Activated CD4-positive, alpha-beta memory T cell treated with anti-CD3 and anti-CD28 coated beads for 36 hours (primary cell): Measurements from ENCODE around the gene PHACTR1. TPM values are rescaled to one million over a fixed set of nuclear protein-coding genes. Genes with fewer than 3 reads are reported as not detected.

ENCODE experiments used
- CTCF ChIA-PET: fragments of 350-600 bp; sonication (Branson Sonifier 250); formaldehyde crosslinking; loops from one replicate; lab custom pipeline; 2021; ENCODE audit warnings: antibody characterized with exemption, inconsistent platforms; lab: Charles Lee
- POLR2A ChIA-PET: fragments of 350-600 bp; sonication (Branson Sonifier 250); formaldehyde crosslinking; loops from one replicate; lab custom pipeline; 2021; ENCODE audit warnings: antibody characterized with exemption; lab: Charles Lee
- DNase-seq: peaks from one replicate; pipeline ENCODE4 v3.0.0-alpha.2; 2020
- H3K27ac Mint-ChIP-seq: one replicate; pipeline ENCODE4 v1.8.0; 2021; ENCODE audit warnings: mixed read lengths
- H3K27me3 Mint-ChIP-seq: one replicate; pipeline ENCODE4 v1.8.0; 2021; ENCODE audit warnings: mixed read lengths
- H3K36me3 Mint-ChIP-seq: one replicate; pipeline ENCODE4 v1.8.0; 2021; ENCODE audit warnings: mixed read lengths
- H3K4me1 Mint-ChIP-seq: one replicate; pipeline ENCODE4 v1.8.0; 2021; ENCODE audit warnings: low read depth, mixed read lengths
- H3K4me3 Mint-ChIP-seq: one replicate; pipeline ENCODE4 v1.8.0; 2021; ENCODE audit warnings: mild to moderate bottlenecking, mixed read lengths
- H3K9me3 Mint-ChIP-seq: one replicate; pipeline ENCODE4 v1.8.0; 2021; ENCODE audit warnings: mixed read lengths
- intact Hi-C: fragments of 100-400 bp; cut with micrococcal nuclease; formaldehyde crosslinking; loops from one replicate; pipeline ENCODE4 v1.15.1; 2023
- total RNA-seq, 2 experiments: library from RNA; stranded (reverse); gene quantifications; one replicate each; pipeline ENCODE4 v1.2.3, GENCODE V29; 2021

PHACTR1 gene
- total RNA-seq, 2 experiments from 2014 or later, result not detected

- peaks cover 3% of the 10 kb centered on the region for H3K27me3 Mint-ChIP-seq
Measured at GRCh38 chr6:12813321-12813720, 96.8 kb downstream of the PHACTR1 start.

DNA sequence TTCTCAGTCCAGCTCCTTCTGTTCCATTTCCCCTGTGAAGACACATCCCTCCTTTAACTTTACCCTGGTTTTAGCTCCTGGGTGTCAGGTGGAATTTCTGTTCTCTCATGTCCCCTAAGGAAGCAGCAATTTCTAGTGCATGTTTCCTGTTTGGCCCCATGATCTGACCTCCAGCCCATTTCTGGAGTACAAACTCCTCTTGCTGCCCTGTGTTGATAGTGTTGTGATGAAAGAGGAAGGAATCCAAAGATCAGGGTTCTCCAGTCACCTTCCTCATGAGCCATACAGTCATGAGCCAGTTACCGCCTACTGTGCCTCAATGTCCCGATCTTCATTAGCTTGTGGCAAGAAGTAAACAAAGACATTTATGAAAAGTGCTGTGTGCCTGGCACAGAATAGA lies 97.4 kb downstream of the PHACTR1 start:
- H3K9me3 Mint-ChIP-seq, result no peaks in the 10 kb centered on the region
- H3K27me3 Mint-ChIP-seq, result peaks cover 6% of the 10 kb centered on the region
- POLR2A ChIA-PET, result no interaction called here
- H3K4me1 Mint-ChIP-seq, result no peaks in the 10 kb centered on the region
- no peak overlapping the region for H3K4me3 Mint-ChIP-seq
- H3K36me3 Mint-ChIP-seq, result no peaks in the 10 kb centered on the region
- H3K27ac Mint-ChIP-seq, result no peak overlapping the region
- CTCF ChIA-PET, result interaction anchor here (0.5 kb wide), 1 partner anchor 376 kb away, joined by 4 read pairs; no protein-coding TSS in a partner anchor
- DNase-seq, result no peak
- intact Hi-C loops, result no loop called here

More at GRCh38 chr6:12813321-12813720, 96.8 kb downstream of the PHACTR1 start:
- no peaks in the 10 kb centered on the region for H3K9me3 Mint-ChIP-seq
- CTCF ChIA-PET, result no interaction called here
- intact Hi-C loops, result no loop called here
- POLR2A ChIA-PET, result no interaction called here
- H3K36me3 Mint-ChIP-seq, result no peaks in the 10 kb centered on the region
- H3K4me1 Mint-ChIP-seq, result no peaks in the 10 kb centered on the region
- H3K4me3 Mint-ChIP-seq, result no peak overlapping the region
- H3K27ac Mint-ChIP-seq, result no peak overlapping the region
- no peak for DNase-seq

DNA sequence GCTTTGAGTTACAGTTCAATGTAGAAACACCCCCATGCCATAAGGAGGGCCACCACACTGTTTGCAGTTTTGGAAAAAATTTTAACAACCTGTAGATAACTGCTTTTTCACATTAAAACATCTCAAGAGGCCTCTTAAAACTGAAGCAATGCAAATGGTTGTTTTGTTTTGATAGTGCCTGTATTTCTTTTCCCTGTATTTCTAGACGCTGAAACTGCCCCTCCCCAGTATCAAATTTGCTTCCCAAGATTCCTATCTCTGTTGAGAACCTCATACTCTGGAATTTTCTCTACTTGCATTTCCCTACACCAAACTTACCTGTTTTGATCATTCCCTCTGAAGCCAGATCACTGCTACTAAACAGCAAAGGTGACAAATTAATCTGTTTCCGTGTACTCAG lies 98.5 kb downstream of the PHACTR1 start:
- ChIA-PET POLR2A (no interaction called here), CTCF (no interaction called here)
- H3K4me3 Mint-ChIP-seq, result no peak overlapping the region
- no peaks in the 10 kb centered on the region for H3K4me1 Mint-ChIP-seq
- H3K27ac Mint-ChIP-seq, result no peak overlapping the region
- intact Hi-C loops, result no loop called here
- H3K36me3 Mint-ChIP-seq, result no peaks in the 10 kb centered on the region
- DNase-seq, result no peak
- H3K9me3 Mint-ChIP-seq, result no peaks in the 10 kb centered on the region
- H3K27me3 Mint-ChIP-seq, result peaks cover 10% of the 10 kb centered on the region

DNA sequence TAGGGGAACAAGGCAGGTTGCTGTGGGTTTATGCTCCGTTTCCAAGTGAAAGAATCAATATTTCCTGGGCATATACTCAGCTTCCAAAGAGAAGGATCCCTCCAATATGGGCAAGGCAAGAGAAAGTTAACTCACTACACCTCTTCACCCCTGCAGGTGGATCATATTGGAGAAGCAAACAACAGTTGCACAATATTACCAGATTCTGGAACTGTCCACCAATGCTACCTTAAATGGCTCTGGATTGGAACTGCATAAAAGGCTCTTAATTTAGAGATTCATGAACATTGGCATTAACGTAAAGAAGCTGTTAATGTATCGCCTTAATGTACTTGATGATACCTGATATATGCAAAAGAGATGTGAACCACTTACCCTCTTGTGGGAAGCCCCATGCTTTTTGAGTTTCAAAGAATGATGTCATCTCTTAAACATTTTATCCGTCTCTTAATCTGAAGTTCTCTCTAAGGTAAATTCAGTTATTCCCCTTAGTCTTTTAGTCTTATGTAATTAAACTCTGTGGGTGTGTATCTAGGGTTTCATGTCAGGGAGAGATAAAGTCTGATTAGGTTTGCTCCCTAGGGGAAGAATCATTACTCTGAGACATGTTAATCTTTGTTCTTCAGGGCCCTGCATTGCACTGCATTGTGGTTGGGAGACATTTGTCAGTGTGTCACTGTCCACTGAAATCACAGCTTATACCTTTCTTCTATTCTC lies 99.5 kb downstream of the PHACTR1 start:
- no peak overlapping the region for H3K27ac Mint-ChIP-seq
- intact Hi-C loops, result no loop called here
- DNase-seq, result no peak
- POLR2A ChIA-PET, result no interaction called here
- no peak overlapping the region for H3K4me3 Mint-ChIP-seq
- no peaks in the 10 kb centered on the region for H3K36me3 Mint-ChIP-seq
- CTCF ChIA-PET, result no interaction called here
- H3K27me3 Mint-ChIP-seq, result peaks cover 13% of the 10 kb centered on the region
- no peaks in the 10 kb centered on the region for H3K9me3 Mint-ChIP-seq
- no peaks in the 10 kb centered on the region for H3K4me1 Mint-ChIP-seq

DNA sequence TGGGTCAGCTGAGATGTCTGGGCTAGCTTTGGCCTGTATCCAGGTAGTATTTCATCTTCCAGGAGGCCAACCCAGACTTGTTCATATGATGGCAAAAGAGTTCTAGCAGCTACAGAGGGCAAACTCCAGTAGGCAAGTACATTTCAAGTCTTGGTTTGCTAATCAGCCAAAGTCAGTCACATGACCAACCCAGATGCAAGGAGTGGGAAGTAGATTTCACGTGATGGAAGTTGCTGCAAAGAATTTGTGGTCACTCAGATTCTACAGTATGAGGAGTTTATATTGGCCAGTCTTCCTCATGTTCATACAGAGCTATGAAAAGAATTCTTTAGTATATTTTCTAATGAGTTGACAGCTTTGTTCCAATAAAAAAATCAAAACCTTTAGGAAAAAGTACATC lies 101.8 kb downstream of the PHACTR1 start:
- Mint-ChIP-seq H3K9me3 (no peaks in the 10 kb centered on the region), H3K27ac (no peak overlapping the region), H3K36me3 (no peaks in the 10 kb centered on the region), H3K4me1 (no peaks in the 10 kb centered on the region), H3K27me3 (peaks cover 15% of the 10 kb centered on the region), H3K4me3 (no peak overlapping the region)
- ChIA-PET POLR2A (no interaction called here), CTCF (no interaction called here)
- DNase-seq, result no peak
- intact Hi-C loops, result no loop called here

- H3K9me3 Mint-ChIP-seq, result no peaks in the 10 kb centered on the region
- CTCF ChIA-PET, result interaction anchor here (0.6 kb wide), 1 partner anchor 41 kb away, joined by 3 read pairs; no protein-coding TSS in a partner anchor
- no peaks in the 10 kb centered on the region for H3K36me3 Mint-ChIP-seq
- no peaks in the 10 kb centered on the region for H3K4me1 Mint-ChIP-seq
- H3K4me3 Mint-ChIP-seq, result no peak overlapping the region
- intact Hi-C loops, result no loop called here
- no peak for DNase-seq
- H3K27ac Mint-ChIP-seq, result no peak overlapping the region
- H3K27me3 Mint-ChIP-seq, result peaks cover 9% of the 10 kb centered on the region
- POLR2A ChIA-PET, result no interaction called here
Measured at GRCh38 chr6:12823847-12824246, 107.3 kb downstream of the PHACTR1 start.

- Mint-ChIP-seq H3K36me3 (no peaks in the 10 kb centered on the region), H3K27me3 (peaks cover 2% of the 10 kb centered on the region), H3K4me3 (no peak overlapping the region), H3K9me3 (no peaks in the 10 kb centered on the region), H3K27ac (no peak overlapping the region), H3K4me1 (no peaks in the 10 kb centered on the region)
- no peak for DNase-seq
- POLR2A ChIA-PET, result no interaction called here
- CTCF ChIA-PET, result no interaction called here
- intact Hi-C loops, result no loop called here
Measured at GRCh38 chr6:12826584-12826983, 110.0 kb downstream of the PHACTR1 start.

- intact Hi-C loops, result no loop called here
- DNase-seq, result no peak
- no peaks in the 10 kb centered on the region for H3K4me1 Mint-ChIP-seq
- no peak overlapping the region for H3K4me3 Mint-ChIP-seq
- no peaks in the 10 kb centered on the region for H3K36me3 Mint-ChIP-seq
- H3K27me3 Mint-ChIP-seq, result peaks cover 1% of the 10 kb centered on the region
- no peaks in the 10 kb centered on the region for H3K9me3 Mint-ChIP-seq
- POLR2A ChIA-PET, result no interaction called here
- H3K27ac Mint-ChIP-seq, result no peak overlapping the region
- CTCF ChIA-PET, result no interaction called here
Measured at GRCh38 chr6:12827921-12828320, 111.4 kb downstream of the PHACTR1 start.

- Mint-ChIP-seq H3K36me3 (no peaks in the 10 kb centered on the region), H3K4me1 (no peaks in the 10 kb centered on the region), H3K4me3 (no peak overlapping the region), H3K9me3 (peaks cover 6% of the 10 kb centered on the region), H3K27ac (no peak overlapping the region), H3K27me3 (peaks cover 10% of the 10 kb centered on the region)
- no peak for DNase-seq
- ChIA-PET CTCF (no interaction called here), POLR2A (no interaction called here)
- intact Hi-C loops, result no loop called here
Measured at GRCh38 chr6:12832226-12832735, 115.7 kb downstream of the PHACTR1 start.

DNA sequence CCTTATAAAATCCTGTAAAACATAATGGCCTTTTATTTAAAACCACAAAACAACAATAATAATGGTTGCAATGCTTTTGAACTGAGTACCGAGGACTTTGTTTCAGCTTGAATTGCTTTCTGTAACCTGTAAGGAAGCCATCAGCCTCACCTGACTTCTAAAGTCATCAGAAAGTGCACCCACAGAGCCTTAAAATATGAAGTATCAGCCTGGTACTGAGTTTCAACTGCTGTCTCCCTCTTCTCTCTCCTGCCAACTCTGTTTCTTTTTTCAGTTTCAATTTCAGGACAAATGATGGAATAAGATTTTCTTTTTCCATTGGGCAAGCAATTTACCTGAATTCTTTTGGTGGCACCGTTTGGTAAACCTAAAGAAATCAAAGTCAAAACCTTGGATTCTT lies 119.4 kb downstream of the PHACTR1 start:
- H3K27ac Mint-ChIP-seq, result no peak overlapping the region
- no peak for DNase-seq
- peaks cover 18% of the 10 kb centered on the region for H3K9me3 Mint-ChIP-seq
- no peaks in the 10 kb centered on the region for H3K36me3 Mint-ChIP-seq
- no peaks in the 10 kb centered on the region for H3K4me1 Mint-ChIP-seq
- peaks cover 13% of the 10 kb centered on the region for H3K27me3 Mint-ChIP-seq
- ChIA-PET POLR2A (no interaction called here), CTCF (no interaction called here)
- H3K4me3 Mint-ChIP-seq, result no peak overlapping the region
- intact Hi-C loops, result no loop called here

- H3K4me1 Mint-ChIP-seq, result no peaks in the 10 kb centered on the region
- ChIA-PET POLR2A (no interaction called here), CTCF (no interaction called here)
- peaks cover 17% of the 10 kb centered on the region for H3K9me3 Mint-ChIP-seq
- H3K27ac Mint-ChIP-seq, result no peak overlapping the region
- peaks cover 3% of the 10 kb centered on the region for H3K27me3 Mint-ChIP-seq
- H3K4me3 Mint-ChIP-seq, result no peak overlapping the region
- intact Hi-C loops, result no loop called here
- no peak for DNase-seq
- H3K36me3 Mint-ChIP-seq, result no peaks in the 10 kb centered on the region
Measured at GRCh38 chr6:12841619-12842018, 125.1 kb downstream of the PHACTR1 start.

DNA sequence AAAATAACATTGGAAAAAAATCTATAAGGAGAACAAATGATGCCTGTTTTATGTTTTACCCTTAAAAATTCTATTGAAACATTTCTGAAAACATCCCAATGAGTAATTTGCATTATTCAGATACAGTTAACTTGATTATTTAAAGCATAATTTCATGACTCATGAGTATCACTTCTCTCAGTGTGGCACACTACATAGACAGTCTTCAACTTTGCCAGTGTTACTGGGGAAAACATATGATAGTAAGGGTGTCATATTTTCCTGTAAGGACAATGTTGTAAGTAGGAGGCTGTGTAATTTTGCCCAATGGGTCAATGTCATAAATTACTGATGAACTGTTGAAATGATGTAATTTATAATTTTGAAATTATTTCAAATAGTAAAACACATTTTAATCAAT lies 125.5 kb downstream of the PHACTR1 start:
- H3K4me1 Mint-ChIP-seq, result no peaks in the 10 kb centered on the region
- H3K27ac Mint-ChIP-seq, result no peak overlapping the region
- peaks cover 3% of the 10 kb centered on the region for H3K27me3 Mint-ChIP-seq
- intact Hi-C loops, result no loop called here
- peaks cover 13% of the 10 kb centered on the region for H3K9me3 Mint-ChIP-seq
- DNase-seq, result no peak
- H3K36me3 Mint-ChIP-seq, result no peaks in the 10 kb centered on the region
- H3K4me3 Mint-ChIP-seq, result no peak overlapping the region
- POLR2A ChIA-PET, result no interaction called here
- CTCF ChIA-PET, result no interaction called here

DNA sequence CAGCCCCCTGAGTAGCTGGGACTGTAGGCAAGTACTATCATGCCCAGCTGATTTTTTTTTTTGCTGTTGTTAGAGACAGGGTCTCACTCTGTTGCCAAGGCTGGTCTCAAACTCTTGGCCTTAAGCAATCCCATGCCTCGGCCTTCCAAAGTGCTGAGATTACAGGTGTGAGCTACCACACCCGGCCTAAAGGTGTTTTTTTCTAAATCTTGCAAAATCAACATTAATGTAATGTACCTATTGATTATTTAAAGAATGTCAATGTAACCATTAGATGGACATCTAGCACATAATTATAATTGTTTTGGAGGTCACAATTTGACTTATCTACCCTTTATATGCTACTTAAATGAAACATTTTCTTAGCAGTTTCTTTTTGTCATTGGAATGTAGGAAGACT lies 126.1 kb downstream of the PHACTR1 start:
- Mint-ChIP-seq H3K27ac (no peak overlapping the region), H3K4me1 (no peaks in the 10 kb centered on the region), H3K36me3 (no peaks in the 10 kb centered on the region), H3K9me3 (peaks cover 10% of the 10 kb centered on the region), H3K27me3 (peaks cover 3% of the 10 kb centered on the region), H3K4me3 (no peak overlapping the region)
- CTCF ChIA-PET, result no interaction called here
- intact Hi-C loops, result no loop called here
- POLR2A ChIA-PET, result no interaction called here
- DNase-seq, result no peak
